ENCODE measurements around the gene GMPS. TPM values are rescaled to one million over a fixed set of nuclear protein-coding genes. Genes with fewer than 3 reads are reported as not detected.

GMPS gene
- total and polyA plus RNA-seq, 9 of the 15 experiments (the other 6 are each of a cell fraction or from before 2014, with no cell fraction given) = 73.7 to 282 (median 156) TPM

DNA sequence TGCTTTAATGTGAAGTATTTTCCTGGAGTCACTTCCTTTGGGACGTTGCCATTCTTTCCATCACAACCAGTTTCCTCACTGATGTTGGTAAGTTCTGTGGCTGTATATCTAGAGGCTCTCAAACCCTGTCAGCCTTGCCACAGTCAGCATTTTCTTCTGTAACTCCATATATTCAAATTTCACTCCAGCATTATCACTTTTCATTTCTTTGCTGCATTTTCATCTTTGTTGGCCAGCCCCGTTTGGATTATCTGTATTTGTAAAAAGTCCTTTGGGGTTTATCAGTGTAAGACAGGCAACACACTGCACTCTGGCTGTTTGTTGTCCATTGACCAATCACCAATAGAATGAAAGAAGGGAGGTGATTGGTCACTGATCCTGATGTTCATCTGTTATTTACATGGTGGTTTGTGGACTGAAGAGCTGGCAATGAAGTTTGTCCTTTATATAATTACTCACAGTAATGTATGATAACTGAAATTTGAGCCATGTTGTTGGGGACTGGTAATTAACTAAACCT lies 20.3 kb downstream of the GMPS start (continued):
- TF ChIP-seq, protein P1, sequence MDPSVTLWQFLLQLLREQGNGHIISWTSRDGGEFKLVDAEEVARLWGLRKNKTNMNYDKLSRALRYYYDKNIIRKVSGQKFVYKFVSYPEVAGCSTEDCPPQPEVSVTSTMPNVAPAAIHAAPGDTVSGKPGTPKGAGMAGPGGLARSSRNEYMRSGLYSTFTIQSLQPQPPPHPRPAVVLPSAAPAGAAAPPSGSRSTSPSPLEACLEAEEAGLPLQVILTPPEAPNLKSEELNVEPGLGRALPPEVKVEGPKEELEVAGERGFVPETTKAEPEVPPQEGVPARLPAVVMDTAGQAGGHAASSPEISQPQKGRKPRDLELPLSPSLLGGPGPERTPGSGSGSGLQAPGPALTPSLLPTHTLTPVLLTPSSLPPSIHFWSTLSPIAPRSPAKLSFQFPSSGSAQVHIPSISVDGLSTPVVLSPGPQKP (CRISPR knock-in tag; IDR thresholded peaks at IDR 0.05) = no peak
- TF ChIP-seq SRSF3 (IDR thresholded peaks at IDR 0.05; ENCODE audit: insufficient read depth, low read length) = no peak
- peak; percentile 77; the same call in 1 of the 2 replicates for TF ChIP-seq PML (IDR thresholded peaks at IDR 0.05; ENCODE audit: low read length)
- peak; percentile 90 for TF ChIP-seq CC2D1A (IDR thresholded peaks at IDR 0.05)
- TF ChIP-seq, protein P2, sequence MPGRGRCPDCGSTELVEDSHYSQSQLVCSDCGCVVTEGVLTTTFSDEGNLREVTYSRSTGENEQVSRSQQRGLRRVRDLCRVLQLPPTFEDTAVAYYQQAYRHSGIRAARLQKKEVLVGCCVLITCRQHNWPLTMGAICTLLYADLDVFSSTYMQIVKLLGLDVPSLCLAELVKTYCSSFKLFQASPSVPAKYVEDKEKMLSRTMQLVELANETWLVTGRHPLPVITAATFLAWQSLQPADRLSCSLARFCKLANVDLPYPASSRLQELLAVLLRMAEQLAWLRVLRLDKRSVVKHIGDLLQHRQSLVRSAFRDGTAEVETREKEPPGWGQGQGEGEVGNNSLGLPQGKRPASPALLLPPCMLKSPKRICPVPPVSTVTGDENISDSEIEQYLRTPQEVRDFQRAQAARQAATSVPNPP (IDR thresholded peaks at IDR 0.05; ENCODE audit: borderline replicate concordance, insufficient read depth, insufficient read length) = no peak
- no peak for TF ChIP-seq ZFP1 (CRISPR knock-in tag; IDR thresholded peaks at IDR 0.05)
- TF ChIP-seq, protein P3, sequence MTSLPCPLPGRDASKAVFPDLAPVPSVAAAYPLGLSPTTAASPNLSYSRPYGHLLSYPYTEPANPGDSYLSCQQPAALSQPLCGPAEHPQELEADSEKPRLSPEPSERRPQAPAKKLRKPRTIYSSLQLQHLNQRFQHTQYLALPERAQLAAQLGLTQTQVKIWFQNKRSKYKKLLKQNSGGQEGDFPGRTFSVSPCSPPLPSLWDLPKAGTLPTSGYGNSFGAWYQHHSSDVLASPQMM (CRISPR knock-in tag; IDR thresholded peaks at IDR 0.05) = no peak
- TF ChIP-seq PHB (CRISPR knock-in tag; IDR thresholded peaks at IDR 0.05) = no peak
- no peak for TF ChIP-seq ETV5 (CRISPR knock-in tag; IDR thresholded peaks at IDR 0.05; ENCODE audit: low read depth)
- TF ChIP-seq YBX1 (IDR thresholded peaks at IDR 0.05) = no peak
- TF ChIP-seq, protein P4, sequence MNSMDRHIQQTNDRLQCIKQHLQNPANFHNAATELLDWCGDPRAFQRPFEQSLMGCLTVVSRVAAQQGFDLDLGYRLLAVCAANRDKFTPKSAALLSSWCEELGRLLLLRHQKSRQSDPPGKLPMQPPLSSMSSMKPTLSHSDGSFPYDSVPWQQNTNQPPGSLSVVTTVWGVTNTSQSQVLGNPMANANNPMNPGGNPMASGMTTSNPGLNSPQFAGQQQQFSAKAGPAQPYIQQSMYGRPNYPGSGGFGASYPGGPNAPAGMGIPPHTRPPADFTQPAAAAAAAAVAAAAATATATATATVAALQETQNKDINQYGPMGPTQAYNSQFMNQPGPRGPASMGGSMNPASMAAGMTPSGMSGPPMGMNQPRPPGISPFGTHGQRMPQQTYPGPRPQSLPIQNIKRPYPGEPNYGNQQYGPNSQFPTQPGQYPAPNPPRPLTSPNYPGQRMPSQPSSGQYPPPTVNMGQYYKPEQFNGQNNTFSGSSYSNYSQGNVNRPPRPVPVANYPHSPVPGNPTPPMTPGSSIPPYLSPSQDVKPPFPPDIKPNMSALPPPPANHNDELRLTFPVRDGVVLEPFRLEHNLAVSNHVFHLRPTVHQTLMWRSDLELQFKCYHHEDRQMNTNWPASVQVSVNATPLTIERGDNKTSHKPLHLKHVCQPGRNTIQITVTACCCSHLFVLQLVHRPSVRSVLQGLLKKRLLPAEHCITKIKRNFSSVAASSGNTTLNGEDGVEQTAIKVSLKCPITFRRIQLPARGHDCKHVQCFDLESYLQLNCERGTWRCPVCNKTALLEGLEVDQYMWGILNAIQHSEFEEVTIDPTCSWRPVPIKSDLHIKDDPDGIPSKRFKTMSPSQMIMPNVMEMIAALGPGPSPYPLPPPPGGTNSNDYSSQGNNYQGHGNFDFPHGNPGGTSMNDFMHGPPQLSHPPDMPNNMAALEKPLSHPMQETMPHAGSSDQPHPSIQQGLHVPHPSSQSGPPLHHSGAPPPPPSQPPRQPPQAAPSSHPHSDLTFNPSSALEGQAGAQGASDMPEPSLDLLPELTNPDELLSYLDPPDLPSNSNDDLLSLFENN (IDR thresholded peaks at IDR 0.05; ENCODE audit: low read depth in 2 of 2, low read length in 2 of 2) = peak in 1 of 2 experiments; percentile 76; a peak in 1 of 4 replicates
- no peak for TF ChIP-seq ZNF785 (CRISPR knock-in tag; IDR thresholded peaks at IDR 0.05)
- TF ChIP-seq ZFP30 (CRISPR knock-in tag; IDR thresholded peaks at IDR 0.05; ENCODE audit: borderline replicate concordance) = no peak
- TF ChIP-seq SIRT6 (IDR thresholded peaks at IDR 0.05; ENCODE audit: low read depth, low read length) = no peak
- no peak for TF ChIP-seq U2AF2 (optimal IDR thresholded peaks at IDR 0.05; ENCODE audit: low read depth, low read length)
- TF ChIP-seq, protein P5, sequence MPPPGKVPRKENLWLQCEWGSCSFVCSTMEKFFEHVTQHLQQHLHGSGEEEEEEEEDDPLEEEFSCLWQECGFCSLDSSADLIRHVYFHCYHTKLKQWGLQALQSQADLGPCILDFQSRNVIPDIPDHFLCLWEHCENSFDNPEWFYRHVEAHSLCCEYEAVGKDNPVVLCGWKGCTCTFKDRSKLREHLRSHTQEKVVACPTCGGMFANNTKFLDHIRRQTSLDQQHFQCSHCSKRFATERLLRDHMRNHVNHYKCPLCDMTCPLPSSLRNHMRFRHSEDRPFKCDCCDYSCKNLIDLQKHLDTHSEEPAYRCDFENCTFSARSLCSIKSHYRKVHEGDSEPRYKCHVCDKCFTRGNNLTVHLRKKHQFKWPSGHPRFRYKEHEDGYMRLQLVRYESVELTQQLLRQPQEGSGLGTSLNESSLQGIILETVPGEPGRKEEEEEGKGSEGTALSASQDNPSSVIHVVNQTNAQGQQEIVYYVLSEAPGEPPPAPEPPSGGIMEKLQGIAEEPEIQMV (tag; conservative IDR thresholded peaks at IDR 0.05; ENCODE audit: low read depth) = no peak
- no peak for TF ChIP-seq CSDE1 (IDR thresholded peaks at IDR 0.05)
- TF ChIP-seq NBN (IDR thresholded peaks at IDR 0.05; ENCODE audit: low read depth) = peak; percentile 14
- TF ChIP-seq TOE1 (IDR thresholded peaks at IDR 0.05; ENCODE audit: borderline replicate concordance) = peak; percentile 23; the same call in 1 of the 2 replicates
- TF ChIP-seq TOE1 (CRISPR knock-in tag; IDR thresholded peaks at IDR 0.05; ENCODE audit: borderline replicate concordance, low read depth) = no peak
- peak; percentile 64; the same call in 1 of the 2 replicates for TF ChIP-seq CREB1 (IDR thresholded peaks at IDR 0.05)
- no peak for TF ChIP-seq CREB1 (CRISPR knock-in tag; IDR thresholded peaks at IDR 0.05)

Data from K562 (cell line).